Mesenteric fat pad (tissue), 1 donor: ENCODE data around the gene DVL3. TPM values are rescaled to one million over a fixed set of nuclear protein-coding genes. Genes with fewer than 3 reads are reported as not detected.
A peak's percentile ranks its signal among the peaks of the same experiment; 100 is the strongest.

ENCODE experiments used
- DNase-seq: peaks from one replicate; pipeline ENCODE4 v3.0.0-alpha.2; 2020; ENCODE audit warnings: low spot score
- total RNA-seq: library from RNA; stranded (reverse); fragmentation: NEBNext Ultra II Directional; extraction: Animal tissue kit (Norgen Biotek cat#: 25700); gene quantifications from one replicate; pipeline ENCODE4 v1.2.1, GENCODE V29; 2021
- donor health status: DM: yes; HTN: yes; CAD: no.

DVL3 gene
- total RNA-seq, 1 donor from 2014 or later: 68.1 TPM

DNA sequence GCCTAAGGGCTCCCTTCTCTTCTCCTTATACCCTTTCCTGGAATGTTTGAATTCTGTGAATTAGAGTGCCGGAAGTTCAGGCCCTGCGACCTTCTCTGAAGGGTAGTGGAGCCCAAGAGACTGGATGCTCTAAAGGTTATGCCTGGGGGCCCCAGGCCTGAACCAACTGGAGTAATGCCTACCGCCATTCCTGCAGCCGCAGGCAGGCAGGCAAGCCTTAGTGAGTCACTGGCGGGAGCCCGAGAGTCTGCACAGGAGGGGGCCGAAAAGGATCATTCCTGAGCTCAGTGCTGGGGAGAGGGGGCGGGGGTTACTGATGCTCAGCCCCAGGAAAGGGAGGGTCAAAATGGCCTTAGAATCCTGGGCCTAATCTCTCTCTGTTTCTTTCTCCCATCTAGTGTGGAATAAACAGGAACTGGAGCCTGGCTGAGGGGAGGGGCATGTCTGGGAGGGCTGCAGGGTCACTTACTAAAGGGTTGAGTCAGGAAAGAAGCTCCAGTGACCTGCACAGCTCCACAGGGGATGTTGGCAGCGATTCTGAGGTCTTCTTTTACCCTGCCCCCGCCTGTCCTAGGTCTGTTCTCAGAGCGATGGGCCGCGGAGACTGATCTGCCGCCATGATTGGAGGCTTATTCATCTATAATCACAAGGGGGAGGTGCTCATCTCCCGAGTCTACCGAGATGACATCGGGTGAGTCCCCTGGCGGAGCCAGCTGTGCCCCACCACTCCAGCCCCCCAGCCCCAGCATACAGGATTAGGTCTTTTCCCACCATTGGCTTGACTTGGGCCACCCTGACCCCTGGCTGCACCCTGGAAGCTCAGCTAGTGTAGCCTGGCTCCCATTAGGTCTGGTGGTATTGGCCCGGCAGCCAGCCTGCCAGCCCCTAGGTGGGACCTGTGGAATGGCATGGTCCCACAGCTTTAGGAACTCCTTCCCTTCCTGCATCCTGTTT is 21.5 kb downstream of the DVL3 start:
- no peak for DNase-seq

DNA sequence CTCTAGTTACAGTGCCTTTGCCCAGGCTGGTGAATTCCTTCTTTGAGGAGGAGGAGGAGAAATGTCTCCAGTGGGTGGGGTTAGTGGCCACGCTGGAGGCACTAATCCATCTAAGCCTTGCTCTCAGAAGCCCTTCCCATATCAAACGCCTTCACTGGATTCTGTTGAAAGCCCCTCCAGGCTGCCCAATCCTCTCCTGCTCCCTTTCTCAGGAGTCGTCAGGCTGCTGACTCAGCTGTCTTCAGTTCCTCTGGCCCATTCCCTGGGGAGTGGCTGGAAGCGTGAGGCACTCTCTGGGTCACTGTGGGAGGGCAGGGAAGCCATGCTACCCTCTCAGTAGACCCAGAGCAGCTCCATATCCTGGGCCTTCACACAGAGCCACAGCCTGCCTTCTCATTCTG is 22.2 kb downstream of the DVL3 start:
- DNase-seq: no peak

DNA sequence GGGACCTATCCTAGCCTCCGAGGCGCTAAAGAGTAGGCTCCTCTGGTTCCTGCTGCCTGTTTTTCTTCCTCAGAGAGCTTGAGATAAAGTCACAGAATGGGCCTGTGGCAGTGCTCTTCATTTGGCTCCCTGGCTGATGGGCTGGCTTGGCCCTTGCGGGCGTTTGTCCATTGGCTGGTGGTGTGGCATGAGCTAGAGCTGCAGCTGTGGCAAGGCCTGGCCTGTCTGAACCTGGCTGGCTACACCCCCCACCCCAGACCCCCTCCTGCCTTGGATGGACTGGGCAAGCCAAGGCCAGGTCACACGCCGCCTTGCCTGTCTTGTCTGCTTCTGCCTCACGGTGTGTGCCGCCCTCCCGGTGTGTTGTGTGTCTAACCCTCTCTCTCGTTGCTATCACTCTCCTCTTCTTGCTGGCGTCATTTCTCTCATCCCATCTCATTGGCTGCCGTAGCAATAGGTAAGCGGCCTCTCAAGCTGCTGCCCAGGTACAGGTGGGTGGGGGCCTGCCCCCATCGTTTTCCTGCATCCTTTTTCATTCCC is 22.7 kb downstream of the DVL3 start:
- no peak for DNase-seq

DNA sequence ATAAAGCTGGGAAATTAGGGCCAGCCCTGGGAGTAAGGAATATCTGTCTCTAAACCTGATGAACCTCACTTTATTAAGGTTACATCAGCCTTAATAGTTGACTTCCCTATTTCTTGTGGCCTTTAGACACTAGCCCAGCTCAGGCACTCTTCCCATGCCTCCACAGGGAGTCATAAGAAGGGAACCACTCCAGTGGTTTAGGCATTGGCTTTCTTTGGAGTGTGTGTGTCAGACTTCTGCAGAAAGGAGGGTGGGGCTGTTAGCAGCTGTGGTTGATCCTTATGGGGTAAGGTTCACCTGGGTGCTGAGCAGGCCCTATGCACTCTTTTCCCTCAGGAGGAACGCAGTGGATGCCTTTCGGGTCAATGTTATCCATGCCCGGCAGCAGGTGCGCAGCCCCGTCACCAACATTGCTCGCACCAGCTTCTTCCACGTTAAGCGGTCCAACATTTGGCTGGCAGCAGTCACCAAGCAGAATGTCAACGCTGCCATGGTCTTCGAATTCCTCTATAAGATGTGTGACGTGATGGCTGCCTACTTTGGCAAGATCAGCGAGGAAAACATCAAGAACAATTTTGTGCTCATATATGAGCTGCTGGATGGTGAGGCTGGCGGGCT is 23.5 kb downstream of the DVL3 start:
- DNase-seq: no peak

DNA sequence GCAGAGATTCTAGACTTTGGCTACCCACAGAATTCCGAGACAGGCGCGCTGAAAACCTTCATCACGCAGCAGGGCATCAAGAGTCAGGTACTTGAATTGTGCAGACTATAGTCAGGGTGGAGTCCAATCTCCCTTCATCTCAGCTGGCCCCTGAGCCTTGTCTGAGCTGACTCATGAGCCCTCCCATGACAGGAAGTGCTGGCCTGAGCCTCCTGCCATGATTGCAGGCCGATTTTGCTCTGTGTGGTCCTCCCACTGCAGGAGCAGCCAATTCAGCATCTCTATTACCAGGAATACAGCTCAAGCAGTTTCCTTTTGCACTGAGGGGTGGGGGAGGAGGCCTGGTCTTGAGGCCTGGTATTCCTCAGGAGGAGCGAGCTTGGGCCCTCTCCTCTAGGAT is 25.0 kb downstream of the DVL3 start:
- no peak for DNase-seq

DNA sequence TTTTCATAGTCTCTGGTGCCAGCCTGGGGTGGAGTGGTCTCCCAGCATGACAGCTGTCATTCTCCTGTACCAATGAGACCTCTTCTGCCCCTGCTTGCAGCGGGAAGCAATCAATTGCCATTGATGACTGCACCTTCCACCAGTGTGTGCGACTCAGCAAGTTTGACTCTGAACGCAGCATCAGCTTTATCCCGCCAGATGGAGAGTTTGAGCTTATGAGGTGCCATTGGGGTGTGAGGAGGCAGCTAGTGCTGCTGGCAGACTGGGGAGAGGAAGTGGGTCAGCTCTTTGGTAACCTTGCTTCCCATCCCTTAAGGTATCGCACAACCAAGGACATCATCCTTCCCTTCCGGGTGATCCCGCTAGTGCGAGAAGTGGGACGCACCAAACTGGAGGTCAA is 26.4 kb downstream of the DVL3 start:
- DNase-seq: no peak

DNA sequence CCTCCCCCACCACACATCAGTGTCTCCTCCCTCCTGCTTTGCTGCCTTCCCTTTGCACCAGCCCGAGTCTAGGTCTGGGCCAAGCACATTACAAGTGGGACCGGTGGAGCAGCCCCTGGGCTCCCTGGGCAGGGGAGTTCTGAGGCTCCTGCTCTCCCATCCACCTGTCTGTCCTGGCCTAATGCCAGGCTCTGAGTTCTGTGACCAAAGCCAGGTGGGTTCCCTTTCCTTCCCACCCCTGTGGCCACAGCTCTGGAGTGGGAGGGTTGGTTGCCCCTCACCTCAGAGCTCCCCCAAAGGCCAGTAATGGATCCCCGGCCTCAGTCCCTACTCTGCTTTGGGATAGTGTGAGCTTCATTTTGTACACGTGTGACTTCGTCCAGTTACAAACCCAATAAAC is 28.5 kb downstream of the DVL3 start:
- no peak for DNase-seq

DNA sequence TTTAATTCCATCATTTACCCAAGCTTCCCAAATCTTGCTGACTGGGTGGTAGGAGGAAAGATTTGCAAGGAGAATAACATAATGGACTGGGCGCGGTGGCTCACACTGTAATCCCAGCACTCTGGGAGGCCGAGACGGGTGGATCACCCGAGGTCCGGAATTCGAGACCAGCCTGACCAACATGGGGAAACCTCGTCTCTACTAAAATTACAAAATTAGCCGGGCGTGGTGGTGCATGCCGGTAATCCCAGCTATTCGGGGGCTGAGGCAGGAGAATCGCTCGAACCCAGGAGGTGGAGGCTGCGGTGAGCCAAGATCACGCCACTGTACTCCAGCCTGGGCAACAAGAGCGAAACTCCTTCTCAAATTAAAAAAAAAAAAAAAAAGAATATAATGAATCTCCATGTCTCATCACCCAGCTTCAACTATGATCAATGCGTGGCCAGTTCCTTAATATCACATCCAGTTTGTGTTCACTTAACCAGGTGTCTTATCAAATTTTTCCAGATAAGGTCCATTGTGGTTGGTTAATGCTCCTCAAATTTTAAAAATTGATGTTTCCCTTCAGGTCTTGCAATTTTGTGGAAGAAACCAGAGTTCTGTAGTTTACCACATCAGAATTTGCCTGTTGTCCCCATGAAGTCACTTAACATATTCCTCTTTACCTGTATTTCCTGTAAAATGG is 29.5 kb downstream of the DVL3 start:
- no peak for DNase-seq

DNA sequence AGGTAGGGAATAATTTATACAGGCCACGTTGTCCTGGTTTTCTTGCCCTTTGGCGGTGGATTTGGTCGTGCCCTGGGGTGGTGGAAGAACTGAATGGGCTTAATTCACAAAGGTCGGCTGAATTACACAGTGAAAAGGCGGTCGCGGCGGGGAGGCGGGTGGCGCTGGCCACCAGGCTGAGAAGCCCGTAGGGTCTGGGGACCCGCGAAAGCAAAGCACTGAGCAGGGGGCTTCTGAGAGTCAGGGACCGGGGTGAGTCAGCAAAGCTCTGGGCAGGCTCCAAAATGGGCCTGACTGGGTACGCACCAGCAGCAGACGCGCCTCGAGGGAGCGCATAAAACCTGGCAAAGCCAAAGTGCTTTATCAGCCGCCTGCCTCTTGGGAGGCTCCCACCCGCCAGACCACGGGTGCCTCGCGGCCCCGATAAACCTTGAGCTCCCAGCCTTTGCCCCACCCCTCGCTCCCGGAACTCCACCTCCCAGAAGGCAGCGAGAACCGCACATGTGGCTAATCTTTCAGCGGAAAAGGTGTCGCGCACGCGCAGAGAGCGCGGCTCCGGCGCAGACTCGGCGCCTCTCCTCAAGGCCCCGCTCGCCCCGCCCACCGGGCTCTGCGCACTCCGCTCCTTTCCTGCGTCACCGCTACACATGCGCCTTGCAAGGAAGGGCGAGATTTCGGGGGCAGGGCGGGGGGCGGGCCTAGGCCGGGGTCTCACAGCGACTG is 30.4 kb downstream of the DVL3 start:
- peak; percentile 100 for DNase-seq

DNA sequence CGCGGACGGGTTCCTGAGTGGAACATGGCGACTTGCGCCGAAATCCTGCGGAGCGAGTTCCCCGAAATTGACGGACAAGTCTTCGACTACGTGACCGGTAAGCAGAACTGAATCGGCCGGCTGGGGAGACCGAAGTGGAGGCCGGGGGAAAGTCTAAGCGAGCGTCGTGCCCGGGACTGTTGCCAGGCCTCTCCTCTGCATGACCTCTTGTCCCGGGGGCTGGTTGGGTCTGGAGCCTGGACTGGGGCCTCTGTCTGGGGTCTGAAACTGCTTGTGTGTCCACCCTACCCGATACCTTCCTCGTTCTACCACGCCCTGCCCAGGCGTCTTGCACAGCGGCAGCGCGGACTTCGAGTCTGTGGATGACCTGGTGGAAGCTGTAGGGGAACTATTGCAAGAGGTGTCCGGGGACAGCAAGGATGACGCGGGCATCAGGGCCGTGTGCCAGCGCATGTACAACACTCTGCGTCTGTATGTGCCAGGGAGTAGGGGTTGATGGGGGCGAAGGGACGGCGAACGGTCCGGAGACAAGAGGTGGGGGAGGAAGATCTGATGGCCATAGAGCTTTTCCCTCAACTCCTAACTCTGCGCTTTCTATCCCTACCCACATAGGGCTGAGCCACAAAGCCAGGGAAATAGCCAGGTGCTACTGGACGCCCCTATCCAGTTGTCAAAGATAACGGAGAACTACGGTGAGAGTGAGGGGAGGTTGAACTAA is 31.2 kb downstream of the DVL3 start, which contains the start of gene ABCF3:
Gene ABCF3 (plus strand): TSS at position 16 of the 718 bp plus-strand sequence. CDS start 9 bp downstream, at position 25.
- no peak for DNase-seq

DNA sequence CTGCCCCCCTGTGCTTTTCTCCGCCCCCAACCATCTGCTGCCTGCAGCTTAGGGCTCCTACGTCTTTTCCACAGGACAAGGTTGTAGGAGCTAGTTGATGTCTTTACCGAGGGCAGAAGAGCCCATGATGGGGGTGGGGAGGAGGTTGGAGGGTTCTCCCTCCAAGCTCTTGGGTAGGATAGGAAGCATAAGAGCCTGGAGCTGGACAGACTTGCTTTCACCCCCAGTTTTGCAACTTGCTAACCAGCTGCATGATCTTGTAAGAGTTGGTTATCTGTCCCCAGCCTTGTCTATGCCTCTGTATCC is 31.7 kb downstream of the DVL3 start:
- no peak for DNase-seq

DNA sequence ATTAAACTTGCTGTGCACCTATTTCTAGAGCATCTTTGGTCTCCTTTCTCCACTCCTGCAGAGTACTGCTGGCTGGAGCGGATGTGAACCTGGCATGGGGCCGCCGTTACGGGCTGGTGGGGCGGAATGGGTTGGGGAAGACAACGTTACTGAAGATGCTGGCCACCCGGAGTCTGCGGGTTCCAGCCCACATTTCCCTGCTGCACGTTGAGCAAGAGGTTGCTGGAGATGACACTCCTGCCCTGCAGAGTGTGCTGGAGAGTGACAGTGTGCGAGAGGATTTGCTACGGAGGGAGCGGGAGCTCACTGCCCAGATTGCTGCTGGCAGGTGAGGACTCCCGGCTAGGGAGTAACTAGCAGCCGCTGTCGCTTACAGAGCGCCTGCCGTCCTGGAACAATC is 32.9 kb downstream of the DVL3 start:
- DNase-seq: no peak

DNA sequence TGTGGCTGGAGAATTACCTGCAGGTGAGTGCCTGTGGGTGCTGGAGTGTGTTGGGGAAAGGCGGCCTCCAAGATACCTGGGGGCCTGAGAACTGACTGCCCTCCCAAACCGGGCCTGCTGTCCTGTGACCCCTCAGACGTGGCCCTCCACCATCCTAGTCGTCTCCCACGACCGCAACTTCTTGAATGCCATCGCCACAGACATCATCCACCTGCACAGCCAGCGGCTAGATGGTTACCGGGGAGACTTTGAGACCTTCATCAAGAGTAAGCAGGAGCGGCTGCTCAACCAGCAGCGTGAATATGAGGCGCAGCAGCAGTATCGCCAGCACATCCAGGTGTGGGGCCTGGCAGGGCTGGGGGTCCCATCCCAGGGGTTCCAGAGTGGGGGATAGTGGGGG is 34.2 kb downstream of the DVL3 start:
- DNase-seq: peak; percentile 87

DNA sequence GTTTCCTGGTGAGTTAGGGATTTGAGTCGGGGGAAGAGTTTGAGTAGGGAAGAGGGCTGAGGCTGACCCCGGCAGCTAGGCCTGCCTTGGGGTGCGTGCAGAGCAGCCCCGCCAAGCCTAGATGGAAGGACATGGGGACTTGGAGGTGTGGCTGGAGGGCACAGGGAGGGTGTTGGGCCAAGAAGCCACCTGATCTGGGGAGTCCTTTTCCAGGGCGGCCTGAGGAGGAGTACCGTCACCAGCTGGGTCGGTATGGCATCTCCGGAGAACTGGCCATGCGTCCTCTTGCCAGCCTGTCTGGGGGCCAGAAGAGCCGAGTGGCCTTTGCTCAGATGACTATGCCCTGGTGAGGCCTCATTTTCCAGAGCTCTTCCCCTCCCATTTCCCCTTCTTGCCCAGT is 37.7 kb downstream of the DVL3 start:
- DNase-seq: no peak

DNA sequence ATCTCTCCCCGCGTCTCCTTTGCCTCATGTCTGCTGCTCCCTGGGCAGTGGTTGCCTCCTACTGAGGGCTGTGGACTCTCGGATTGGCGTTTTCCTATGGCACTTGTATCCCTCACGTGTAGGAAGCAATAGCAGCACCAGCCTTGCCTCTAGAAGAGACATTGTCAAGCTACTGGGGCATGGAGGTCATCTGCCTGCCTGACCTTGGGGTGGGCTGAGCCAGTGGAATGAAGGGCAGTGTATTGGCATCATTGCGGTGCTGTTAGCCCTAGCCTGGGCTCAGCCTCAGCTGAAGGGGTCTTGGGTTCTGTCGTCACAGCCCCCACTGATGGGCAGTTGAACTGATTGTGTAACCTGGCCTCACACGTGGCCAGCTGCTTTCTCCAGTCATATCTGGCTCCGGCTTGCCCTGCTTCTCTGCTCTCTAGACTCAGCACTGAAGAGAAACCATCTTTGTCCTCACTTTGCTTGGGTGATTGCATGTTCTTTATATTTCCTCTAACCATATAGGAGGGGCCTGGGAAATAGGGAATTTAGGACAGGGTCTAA is 38.9 kb downstream of the DVL3 start:
- DNase-seq: no peak

DNA sequence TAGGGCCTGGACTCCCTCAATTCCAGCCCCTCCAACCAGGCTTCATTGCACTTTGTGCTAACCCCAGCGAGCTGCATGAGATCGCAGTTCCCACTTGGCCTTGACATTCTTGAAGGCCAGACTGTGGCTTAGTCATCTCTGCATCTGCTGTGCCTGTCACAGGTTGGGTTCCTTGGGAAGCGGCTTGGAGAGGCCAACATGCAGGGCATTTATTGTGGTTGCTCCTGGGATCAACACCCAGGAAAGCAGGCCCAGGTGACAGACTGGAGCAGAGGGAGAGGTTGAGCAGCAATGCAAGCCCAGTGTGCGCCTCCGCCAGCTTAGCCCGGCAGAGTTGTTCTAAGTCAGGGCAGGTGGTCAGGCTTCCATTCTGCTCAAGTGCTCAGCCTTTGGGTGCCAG is 41.4 kb downstream of the DVL3 start:
- no peak for DNase-seq

DNA sequence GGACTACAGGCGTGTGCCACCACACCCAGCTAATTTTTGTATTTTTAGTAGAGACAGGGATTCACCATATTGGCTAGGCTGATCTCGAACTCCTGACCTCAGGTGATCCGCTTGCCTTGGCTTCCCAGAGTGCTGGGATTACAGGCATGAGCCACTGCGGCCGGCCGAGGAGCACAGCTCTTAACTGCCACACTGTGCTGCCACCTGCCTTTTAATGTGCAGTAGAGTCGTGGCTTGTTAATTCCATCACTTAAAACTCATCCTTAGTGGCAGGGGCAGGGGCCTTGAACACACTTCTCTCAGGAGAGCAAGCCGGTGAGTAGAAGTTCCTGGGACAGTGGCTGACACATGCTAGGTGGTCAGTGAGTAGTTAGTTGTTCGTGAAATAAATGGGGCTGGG is 43.3 kb downstream of the DVL3 start:
- no peak for DNase-seq

DNA sequence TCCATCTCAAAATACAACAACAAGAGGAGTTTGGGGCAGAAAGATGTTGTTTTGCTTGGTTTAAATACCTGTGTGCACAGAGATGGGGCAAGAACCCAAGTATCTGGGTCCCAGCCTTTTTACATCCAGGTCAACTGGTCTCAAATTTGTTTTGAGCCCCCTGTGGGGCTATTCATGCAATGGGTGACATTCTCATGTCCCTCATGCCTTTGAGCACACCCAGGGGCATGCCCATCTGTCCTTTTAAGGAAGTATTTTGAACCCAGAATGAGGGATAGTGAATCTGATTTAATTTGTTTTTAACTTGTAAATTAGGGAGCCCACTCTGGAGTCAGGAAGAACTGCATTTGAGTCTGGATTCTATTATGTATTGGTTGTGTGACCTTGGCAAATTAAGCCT is 45.6 kb downstream of the DVL3 start:
- DNase-seq: no peak

DNA sequence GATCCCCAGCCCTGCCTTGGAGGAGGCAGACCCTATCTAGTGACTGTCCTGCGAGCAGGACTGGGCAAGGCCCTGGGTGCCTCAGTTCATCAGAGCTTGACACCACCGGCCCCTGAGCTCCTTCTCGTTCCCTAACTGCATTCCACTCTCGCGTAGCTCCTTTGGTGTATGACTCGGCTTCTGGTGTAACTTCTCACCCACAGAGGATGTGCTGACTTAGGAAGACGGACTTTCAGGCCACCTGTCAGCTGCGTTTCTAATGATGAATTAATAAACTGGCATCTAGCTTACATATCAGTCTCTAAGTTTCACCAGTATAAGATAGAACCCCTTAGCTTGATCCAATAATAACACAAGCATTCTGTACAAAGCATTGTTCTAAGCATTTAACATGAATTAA is 48.3 kb downstream of the DVL3 start:
- DNase-seq: no peak

DNA sequence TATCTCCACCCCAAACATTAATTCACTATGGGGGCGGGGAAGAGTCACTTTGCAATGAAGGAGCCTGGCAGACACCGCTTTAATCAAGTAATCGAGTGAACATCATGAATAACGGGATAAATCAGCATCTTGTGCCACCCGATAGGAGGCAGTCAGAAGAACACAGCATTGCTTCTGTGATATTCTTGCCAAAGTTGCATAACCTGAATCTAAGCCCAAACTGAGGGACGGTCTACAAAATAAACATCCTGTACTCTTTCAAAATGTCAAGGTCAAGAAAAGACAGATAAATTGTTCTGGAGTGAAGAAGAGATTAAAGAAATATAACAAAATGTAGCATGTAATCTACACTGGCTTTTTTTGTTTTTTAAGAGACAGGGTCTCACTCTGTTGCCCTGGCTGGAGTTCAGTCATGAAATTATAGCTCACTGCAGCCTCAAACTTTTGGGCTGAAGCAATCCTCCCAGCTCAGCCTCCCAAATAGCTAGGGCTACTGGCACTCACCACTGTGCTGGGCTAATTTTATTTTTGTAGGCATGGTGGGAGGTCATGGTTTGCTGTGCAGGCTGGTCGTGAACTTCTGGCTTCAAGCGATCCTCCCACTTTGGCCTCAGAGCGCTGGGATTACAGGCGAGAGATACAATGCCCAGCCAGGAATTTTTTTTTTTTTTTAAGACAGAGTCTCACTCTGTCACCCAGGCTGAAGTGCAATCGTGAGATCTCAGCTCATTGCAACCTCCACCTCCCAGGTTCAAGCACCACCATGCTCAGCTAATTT is 54.2 kb downstream of the DVL3 start:
- no peak for DNase-seq
